ENCODE data around the gene SSC5D.

DNA sequence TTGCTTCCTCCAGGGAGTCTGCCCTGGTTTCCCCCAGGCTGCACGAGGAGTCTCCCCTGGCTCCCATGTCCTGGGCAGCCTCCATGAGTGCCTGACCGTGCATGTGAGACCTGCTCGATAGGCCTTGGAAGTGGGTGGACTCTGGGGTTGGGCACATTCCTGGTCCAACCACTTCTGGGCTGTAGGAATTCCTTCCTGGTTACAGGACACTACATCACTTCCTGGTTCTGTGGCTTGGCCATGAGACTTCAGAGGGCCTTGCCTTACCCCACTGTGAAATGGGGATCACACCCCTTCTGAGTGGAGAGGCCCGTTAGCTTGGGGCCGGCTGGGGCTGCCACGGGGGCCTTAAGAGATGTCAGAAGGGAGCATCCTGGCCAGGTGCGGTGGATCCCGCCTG is 15.8 kb upstream of the SSC5D start:
- TF ChIP-seq, protein P1, sequence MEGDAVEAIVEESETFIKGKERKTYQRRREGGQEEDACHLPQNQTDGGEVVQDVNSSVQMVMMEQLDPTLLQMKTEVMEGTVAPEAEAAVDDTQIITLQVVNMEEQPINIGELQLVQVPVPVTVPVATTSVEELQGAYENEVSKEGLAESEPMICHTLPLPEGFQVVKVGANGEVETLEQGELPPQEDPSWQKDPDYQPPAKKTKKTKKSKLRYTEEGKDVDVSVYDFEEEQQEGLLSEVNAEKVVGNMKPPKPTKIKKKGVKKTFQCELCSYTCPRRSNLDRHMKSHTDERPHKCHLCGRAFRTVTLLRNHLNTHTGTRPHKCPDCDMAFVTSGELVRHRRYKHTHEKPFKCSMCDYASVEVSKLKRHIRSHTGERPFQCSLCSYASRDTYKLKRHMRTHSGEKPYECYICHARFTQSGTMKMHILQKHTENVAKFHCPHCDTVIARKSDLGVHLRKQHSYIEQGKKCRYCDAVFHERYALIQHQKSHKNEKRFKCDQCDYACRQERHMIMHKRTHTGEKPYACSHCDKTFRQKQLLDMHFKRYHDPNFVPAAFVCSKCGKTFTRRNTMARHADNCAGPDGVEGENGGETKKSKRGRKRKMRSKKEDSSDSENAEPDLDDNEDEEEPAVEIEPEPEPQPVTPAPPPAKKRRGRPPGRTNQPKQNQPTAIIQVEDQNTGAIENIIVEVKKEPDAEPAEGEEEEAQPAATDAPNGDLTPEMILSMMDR (IDR thresholded peaks at IDR 0.05) = no peak
- no peak for TF ChIP-seq POLR2A (IDR thresholded peaks at IDR 0.05)

Measured in thyroid gland (tissue), 4 donors.